ENCODE results near the gene RBM33. TPM values are rescaled to one million over a fixed set of nuclear protein-coding genes. Genes with fewer than 3 reads are reported as not detected.
"Not testable (repeated sequence)": the region's sequence is repeated elsewhere in the genome, so short reads cannot be mapped to it uniquely, and the experiment has no call there.

The RBM33 gene
- total and polyA plus RNA-seq, 3 experiments from 2014 or later: 68.5 to 71.6 (median 68.7) TPM

GRCh38 chr7:155813546-155814315, 169.3 kb downstream of the RBM33 start:
- no peak overlapping the region for H3K4me3 ChIP-seq (ENCODE audit: low read length)
- CTCF ChIA-PET: no interaction called here
- no peaks in the 10 kb centered on the region for H3K4me1 ChIP-seq (ENCODE audit: insufficient read depth, low read length)
- Mint-ChIP-seq H3K36me3 (no peaks in the 10 kb centered on the region), H3K27me3 (peaks cover 41 to 60% of the 10 kb centered on the region in 2 donors), H3K27ac (no peak overlapping the region), H3K4me1 (peaks cover 8 to 30% (median 8%) of the 10 kb centered on the region in 3 donors), H3K9me3 (no peaks in the 10 kb centered on the region), H3K4me3 (no peak overlapping the region)
- no peaks in the 10 kb centered on the region for H3K9me3 ChIP-seq (ENCODE audit: low read length)
- POLR2A ChIA-PET: no interaction called here
- DNase-seq: no peak
- peaks cover 17% of the 10 kb centered on the region for H3K27me3 ChIP-seq (ENCODE audit: insufficient read depth, low read length, poor library complexity, severe bottlenecking)
- H3K27ac ChIP-seq (ENCODE audit: low read depth, low read length): no peak overlapping the region
- no peaks in the 10 kb centered on the region for H3K36me3 ChIP-seq (ENCODE audit: insufficient read depth, low read length)

DNA sequence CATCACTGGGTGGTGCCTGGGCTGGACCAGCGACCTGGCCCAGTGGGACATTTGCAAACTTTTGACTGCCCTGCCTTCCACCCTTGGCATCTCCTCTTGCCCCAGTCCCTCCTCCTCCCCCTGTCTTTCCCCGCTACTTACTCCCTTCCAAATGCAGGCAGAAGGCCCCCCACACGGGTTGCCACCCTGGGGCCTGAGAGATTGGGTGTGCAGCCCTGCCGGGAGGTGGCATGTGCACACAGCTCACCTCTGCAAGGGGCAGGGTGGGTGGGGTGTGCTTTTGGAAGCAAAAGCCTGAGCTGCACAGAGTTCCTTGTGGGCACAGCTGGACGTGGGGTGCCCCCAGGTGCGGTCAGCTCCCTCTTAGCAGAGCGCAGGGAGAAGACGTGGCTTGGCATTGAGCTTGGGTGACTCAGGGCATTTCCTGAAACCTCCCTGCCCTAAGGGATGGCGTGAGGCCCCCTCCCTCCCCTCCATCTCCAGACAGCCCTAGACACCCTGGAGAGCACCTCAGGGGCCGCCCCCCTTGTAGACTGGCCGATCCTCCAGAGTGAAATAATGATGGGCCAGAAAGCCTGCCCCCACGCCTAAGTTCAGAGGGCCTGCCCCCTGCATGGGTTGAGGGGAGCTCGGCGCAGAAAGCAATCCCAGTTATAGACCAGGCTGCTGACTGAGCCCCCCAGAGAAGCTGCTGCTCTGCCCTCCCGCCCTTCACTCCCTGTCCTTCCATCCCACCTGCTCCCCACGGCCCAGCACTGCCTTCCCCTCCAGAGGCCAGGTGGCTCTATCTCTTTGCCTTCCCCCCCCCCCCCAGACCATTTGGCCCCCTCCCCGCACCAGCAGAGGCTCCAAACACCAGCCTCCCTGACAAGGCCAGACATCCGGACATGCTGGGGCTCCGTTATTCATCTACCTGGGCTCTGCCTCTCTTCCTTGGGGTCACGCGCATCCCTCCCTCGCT, 170.1 kb downstream of the RBM33 start:
- H3K36me3 Mint-ChIP-seq: no peaks in the 10 kb centered on the region
- no peak overlapping the region for H3K27ac Mint-ChIP-seq
- no peaks in the 10 kb centered on the region for H3K4me1 ChIP-seq (ENCODE audit: insufficient read depth, low read length)
- ChIA-PET POLR2A (no interaction called here), CTCF (no interaction called here)
- H3K27me3 ChIP-seq (ENCODE audit: insufficient read depth, low read length, poor library complexity, severe bottlenecking): peaks cover 14% of the 10 kb centered on the region
- no peak overlapping the region for H3K4me3 Mint-ChIP-seq
- H3K36me3 ChIP-seq (ENCODE audit: insufficient read depth, low read length): no peaks in the 10 kb centered on the region
- H3K4me3 ChIP-seq (ENCODE audit: low read length): no peak overlapping the region
- peaks cover 8 to 25% (median 8%) of the 10 kb centered on the region in 3 donors for H3K4me1 Mint-ChIP-seq
- H3K27me3 Mint-ChIP-seq: peaks cover 38 to 55% of the 10 kb centered on the region in 2 donors
- no peak overlapping the region for H3K27ac ChIP-seq (ENCODE audit: low read depth, low read length)
- no peak for DNase-seq
- H3K9me3 ChIP-seq (ENCODE audit: low read length): no peaks in the 10 kb centered on the region
- no peaks in the 10 kb centered on the region for H3K9me3 Mint-ChIP-seq

- Histone ChIP-seq H3K9me3 (ENCODE audit: low read length) (no peaks in the 10 kb centered on the region), H3K4me1 (ENCODE audit: insufficient read depth, low read length) (no peaks in the 10 kb centered on the region), H3K4me3 (ENCODE audit: low read length) (no peak overlapping the region), H3K27me3 (ENCODE audit: insufficient read depth, low read length, poor library complexity, severe bottlenecking) (peaks cover 14% of the 10 kb centered on the region), H3K36me3 (ENCODE audit: insufficient read depth, low read length) (no peaks in the 10 kb centered on the region), H3K27ac (ENCODE audit: low read depth, low read length) (no peak overlapping the region)
- Mint-ChIP-seq H3K27me3 (peaks cover 36 to 55% of the 10 kb centered on the region in 2 donors), H3K4me3 (peak overlapping the region in 1 of 7 donors; percentile 33), H3K9me3 (no peaks in the 10 kb centered on the region), H3K27ac (peak overlapping the region in 1 of 8 donors; percentile 11), H3K4me1 (peaks cover 8 to 24% (median 8%) of the 10 kb centered on the region in 3 donors), H3K36me3 (no peaks in the 10 kb centered on the region)
- ChIA-PET POLR2A (no interaction called here), CTCF (no interaction called here)
- peak in 3 of 5 donors; percentile 13 to 56 (median 49) for DNase-seq
Measured at GRCh38 chr7:155815332-155816191, 171.1 kb downstream of the RBM33 start.

DNA sequence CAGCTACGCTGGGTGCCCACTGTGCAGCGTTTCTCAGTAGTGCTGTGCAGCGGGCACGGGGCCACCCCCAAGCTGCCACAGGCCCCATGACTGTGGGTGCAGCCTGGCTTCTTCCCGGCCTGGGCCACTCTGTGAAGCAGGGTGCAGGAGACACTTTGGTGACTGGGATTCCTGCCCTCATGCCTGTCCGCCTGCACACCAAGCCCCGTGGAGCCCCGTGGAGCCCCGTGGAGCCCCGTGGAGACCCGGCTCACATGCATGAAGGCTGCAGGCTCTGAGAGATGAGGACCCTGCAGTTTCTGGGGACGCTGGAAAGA, 171.7 kb downstream of the RBM33 start:
- ChIA-PET POLR2A (no interaction called here), CTCF (no interaction called here)
- Histone ChIP-seq H3K9me3 (ENCODE audit: low read length) (no peaks in the 10 kb centered on the region), H3K4me1 (ENCODE audit: insufficient read depth, low read length) (no peaks in the 10 kb centered on the region), H3K4me3 (ENCODE audit: low read length) (no peak overlapping the region), H3K27me3 (ENCODE audit: insufficient read depth, low read length, poor library complexity, severe bottlenecking) (peaks cover 11% of the 10 kb centered on the region), H3K27ac (ENCODE audit: low read depth, low read length) (no peak overlapping the region), H3K36me3 (ENCODE audit: insufficient read depth, low read length) (no peaks in the 10 kb centered on the region)
- no peak for DNase-seq
- peaks cover 8 to 19% (median 8%) of the 10 kb centered on the region in 3 donors for H3K4me1 Mint-ChIP-seq
- H3K36me3 Mint-ChIP-seq: no peaks in the 10 kb centered on the region
- no peak overlapping the region for H3K4me3 Mint-ChIP-seq
- H3K27ac Mint-ChIP-seq: no peak overlapping the region
- no peaks in the 10 kb centered on the region for H3K9me3 Mint-ChIP-seq
- H3K27me3 Mint-ChIP-seq: peaks cover 30 to 55% of the 10 kb centered on the region in 2 donors

DNA sequence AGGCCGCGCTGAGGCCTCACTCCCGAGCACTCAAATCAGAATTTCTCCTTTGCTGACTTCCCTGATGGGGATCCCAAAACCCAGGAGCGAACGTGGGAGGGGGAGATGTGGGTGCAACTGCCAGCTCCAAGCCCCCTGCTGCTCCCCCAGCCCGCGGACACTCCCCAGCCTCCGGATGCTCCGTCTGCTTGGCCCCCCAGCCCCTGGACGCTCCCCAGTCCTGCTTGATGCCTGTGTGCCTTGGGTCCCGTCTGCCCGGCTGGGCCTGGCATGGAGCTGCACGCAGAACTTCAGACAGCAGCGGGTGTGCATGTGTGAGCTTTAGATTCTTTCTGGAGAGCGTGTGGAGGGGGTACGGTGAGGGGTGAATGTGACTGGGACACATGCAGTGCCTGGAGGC, 172.5 kb downstream of the RBM33 start:
- no peaks in the 10 kb centered on the region for H3K9me3 Mint-ChIP-seq
- H3K27ac Mint-ChIP-seq: peak overlapping the region in 1 of 8 donors; percentile 79
- Histone ChIP-seq H3K4me3 (ENCODE audit: low read length) (no peak overlapping the region), H3K36me3 (ENCODE audit: insufficient read depth, low read length) (no peaks in the 10 kb centered on the region), H3K27ac (ENCODE audit: low read depth, low read length) (no peak overlapping the region), H3K9me3 (ENCODE audit: low read length) (no peaks in the 10 kb centered on the region), H3K4me1 (ENCODE audit: insufficient read depth, low read length) (no peaks in the 10 kb centered on the region), H3K27me3 (ENCODE audit: insufficient read depth, low read length, poor library complexity, severe bottlenecking) (peaks cover 5% of the 10 kb centered on the region)
- peaks cover 3 to 11% (median 6%) of the 10 kb centered on the region in 3 donors for H3K4me1 Mint-ChIP-seq
- DNase-seq: no peak
- ChIA-PET POLR2A (no interaction called here), CTCF (no interaction called here)
- H3K27me3 Mint-ChIP-seq: peaks cover 22 to 52% of the 10 kb centered on the region in 2 donors
- H3K36me3 Mint-ChIP-seq: no peaks in the 10 kb centered on the region
- H3K4me3 Mint-ChIP-seq: no peak overlapping the region

DNA sequence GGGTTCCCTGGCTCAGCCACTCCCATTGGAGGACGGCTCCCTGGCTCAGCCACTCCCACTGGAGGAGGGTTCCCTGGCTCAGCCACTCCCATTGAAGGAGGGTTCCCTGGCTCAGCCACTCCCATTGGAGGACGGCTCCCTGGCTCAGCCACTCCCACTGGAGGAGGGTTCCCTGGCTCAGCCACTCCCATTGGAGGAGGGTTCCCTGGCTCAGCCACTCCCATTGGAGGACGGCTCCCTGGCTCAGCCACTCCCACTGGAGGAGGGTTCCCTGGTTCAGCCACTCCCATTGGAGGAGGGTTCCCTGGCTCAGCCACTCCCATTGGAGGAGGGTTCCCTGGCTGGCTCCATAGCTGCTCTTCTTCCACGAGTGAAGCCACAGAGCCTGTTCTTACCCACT, 173.1 kb downstream of the RBM33 start:
- POLR2A ChIA-PET; H3K4me1 ChIP-seq (ENCODE audit: insufficient read depth, low read length); H3K27ac Mint-ChIP-seq; H3K4me1 Mint-ChIP-seq; CTCF ChIA-PET; DNase-seq; H3K4me3 ChIP-seq (ENCODE audit: low read length); H3K4me3 Mint-ChIP-seq; H3K9me3 Mint-ChIP-seq; H3K27me3 ChIP-seq (ENCODE audit: insufficient read depth, low read length, poor library complexity, severe bottlenecking); H3K36me3 ChIP-seq (ENCODE audit: insufficient read depth, low read length); H3K9me3 ChIP-seq (ENCODE audit: low read length); H3K27ac ChIP-seq (ENCODE audit: low read depth, low read length); H3K36me3 Mint-ChIP-seq: not testable (repeated sequence)
- H3K27me3 Mint-ChIP-seq: peaks cover 18 to 52% of the 10 kb centered on the region in 2 donors

DNA sequence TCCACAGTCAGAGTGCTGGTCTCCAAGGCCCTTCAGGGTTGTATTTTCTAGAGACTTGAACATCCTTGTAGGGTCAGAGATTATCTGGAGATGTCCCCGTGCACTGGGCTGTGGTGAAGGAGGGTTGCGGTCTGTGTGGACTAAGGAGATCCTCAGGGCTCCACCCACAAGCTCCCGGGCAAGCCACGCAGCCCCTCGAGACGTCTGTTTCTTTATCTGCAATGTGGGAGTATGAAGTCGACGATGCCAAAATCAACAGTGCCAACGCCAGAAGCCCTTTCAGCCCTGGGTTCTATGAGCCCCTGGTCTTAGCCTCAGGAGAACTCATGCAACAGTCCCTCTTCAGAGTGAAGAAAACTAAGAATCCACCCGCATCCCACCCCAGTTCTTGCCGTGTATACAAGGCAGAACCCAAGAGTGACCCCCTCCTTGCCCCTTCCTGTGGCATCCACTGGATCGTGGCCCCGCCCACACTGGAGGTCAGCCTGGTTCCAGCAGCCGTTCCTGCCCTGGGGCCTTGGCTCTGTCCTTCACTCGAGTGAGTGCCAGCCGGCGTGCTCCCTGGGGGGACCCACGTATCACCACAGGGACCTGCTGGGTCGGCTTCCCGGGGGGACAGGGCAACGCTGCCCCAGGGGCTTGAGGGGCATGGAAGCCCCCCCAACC, 173.8 kb downstream of the RBM33 start:
- Mint-ChIP-seq H3K4me3 (no peak overlapping the region), H3K27me3 (peaks cover 15 to 52% of the 10 kb centered on the region in 2 donors), H3K27ac (peak overlapping the region in 1 of 8 donors; percentile 81), H3K4me1 (peaks cover 0 to 5% (median 4%) of the 10 kb centered on the region in 3 donors), H3K36me3 (no peaks in the 10 kb centered on the region), H3K9me3 (no peaks in the 10 kb centered on the region)
- ChIA-PET POLR2A (no interaction called here), CTCF (no interaction called here)
- Histone ChIP-seq H3K9me3 (ENCODE audit: low read length) (no peaks in the 10 kb centered on the region), H3K36me3 (ENCODE audit: insufficient read depth, low read length) (no peaks in the 10 kb centered on the region), H3K4me1 (ENCODE audit: insufficient read depth, low read length) (no peaks in the 10 kb centered on the region), H3K27me3 (ENCODE audit: insufficient read depth, low read length, poor library complexity, severe bottlenecking) (peaks cover 5% of the 10 kb centered on the region), H3K4me3 (ENCODE audit: low read length) (no peak overlapping the region), H3K27ac (ENCODE audit: low read depth, low read length) (no peak overlapping the region)
- DNase-seq: no peak

All from CD8-positive, alpha-beta memory T cell (primary cell).